T-helper 2 cell (primary cell): ENCODE results near the gene PCDH9.
A peak's percentile ranks its signal among the peaks of the same experiment; 100 is the strongest.

Source experiments
- DNase-seq, 5 experiments: peaks; one replicate each; pipeline versions ENCODE4 v3.0.0 to v3.0.0-alpha.2; 2012 to 2022

Gene PCDH9

DNA sequence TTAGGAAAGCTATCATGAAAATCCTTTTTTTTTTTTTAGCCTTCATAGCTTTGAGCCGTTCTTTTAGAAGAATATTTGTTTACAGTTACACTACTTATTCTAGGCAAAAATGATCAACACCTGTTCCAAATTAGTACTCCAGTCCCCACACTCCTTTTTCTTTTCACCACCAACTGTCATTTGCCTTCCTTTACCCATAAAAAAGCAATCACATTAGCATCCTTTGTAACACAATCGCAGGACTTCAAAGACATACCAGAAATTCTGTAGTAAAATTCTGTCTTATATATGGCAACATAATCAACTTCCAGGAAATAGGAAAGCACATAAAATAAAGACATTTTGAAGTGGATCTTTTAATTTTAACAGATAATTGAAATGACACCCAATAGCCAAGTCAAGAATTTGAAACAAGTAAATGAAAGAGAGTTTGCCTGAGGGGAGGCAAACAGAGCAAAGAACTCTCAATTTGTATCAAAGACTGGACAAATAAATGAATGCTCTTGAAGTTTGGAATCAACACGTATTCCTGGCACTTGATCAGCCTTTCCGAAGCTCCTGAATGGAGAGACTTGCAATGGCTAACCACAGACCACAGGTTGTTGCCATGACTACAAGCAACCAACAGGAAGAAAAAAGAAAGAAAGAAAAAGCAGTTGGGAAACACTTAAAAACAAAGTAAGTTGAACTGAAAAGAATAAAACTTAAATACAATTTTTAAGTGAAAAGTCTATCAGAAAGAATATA, 206.8 kb downstream of the PCDH9 start:
- DNase-seq: no peak

DNA sequence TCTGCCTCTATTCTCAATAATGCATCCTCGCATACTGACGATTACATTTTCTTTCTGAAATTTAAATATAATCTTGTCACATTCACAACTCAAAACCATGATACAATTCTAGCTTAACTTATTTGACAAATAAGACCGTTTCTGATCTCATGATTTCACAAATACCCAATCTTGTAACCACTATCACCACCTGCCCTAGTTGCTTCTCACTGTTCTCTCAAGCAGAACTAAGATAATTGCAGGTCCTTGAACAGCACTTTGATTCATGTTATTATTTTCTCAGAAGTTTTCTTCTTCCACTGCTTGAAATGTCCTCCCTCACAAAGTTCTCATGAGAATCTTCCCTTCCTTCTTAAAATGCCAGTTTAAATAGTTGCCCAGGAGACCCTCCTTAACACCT, 211.4 kb downstream of the PCDH9 start:
- no peak for DNase-seq

DNA sequence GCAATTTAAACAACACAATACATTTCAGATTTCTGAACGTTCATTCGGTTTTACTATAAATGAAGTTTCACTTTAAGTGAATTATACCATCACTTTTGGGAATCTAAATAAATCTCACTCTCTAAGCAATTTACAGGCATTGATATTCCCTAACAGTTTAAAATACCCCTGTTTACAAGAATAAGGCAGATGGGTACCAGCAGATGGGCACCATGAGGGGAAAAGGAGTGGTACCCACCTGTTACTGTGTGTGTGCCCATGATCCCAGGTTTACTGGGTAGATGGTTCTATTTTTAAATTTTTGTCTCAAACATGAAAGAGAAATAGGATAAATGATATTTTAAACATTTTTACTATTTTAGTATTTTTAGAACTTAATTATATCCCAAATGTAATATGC, 212.9 kb downstream of the PCDH9 start:
- DNase-seq: no peak

DNA sequence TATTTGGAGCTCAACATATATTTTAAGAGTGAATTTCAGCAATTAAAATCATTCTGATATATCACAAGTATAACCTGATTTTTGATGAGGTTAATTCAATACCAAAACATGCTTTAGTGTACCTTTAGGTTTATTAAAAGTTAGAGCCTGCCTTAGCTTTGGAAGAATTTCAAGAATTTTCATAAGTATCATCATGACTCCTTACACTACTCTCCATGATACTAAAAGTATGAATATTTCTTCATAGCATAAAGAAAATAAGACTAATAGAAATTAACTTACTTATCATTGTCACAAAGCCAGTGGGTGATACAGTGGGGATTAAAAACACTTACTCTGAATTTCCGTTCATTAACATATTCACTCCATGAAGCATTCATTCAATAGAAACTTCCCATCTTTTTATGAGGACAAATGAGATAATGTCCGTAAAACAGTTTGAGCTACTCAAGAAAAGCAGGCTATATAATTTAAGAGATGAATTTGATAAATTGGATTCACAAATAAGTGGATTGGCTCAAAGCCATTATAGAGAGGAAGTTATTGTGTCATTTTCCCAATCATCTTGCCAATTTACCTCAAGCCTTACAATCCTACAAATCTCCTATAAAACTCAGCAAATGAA, 214.0 kb downstream of the PCDH9 start:
- no peak for DNase-seq

DNA sequence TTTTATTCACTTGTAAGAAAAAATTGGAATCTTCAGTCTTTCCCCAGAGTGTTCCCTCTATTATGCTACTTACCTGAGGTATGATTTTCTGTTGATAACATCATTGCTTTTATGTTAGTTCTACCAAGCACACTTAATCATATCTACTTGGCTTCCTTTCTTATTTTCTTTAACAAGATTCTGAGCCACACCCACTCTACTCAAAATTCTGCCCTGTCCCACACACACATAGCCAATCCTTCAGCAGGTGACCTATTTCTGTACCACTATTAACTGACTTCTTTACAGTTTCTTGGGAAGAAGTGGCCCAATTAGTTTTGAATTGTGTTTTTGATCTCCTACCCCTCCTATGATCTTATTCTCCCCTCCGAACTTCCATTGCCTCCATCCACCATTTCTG, 215.7 kb downstream of the PCDH9 start:
- DNase-seq: no peak

DNA sequence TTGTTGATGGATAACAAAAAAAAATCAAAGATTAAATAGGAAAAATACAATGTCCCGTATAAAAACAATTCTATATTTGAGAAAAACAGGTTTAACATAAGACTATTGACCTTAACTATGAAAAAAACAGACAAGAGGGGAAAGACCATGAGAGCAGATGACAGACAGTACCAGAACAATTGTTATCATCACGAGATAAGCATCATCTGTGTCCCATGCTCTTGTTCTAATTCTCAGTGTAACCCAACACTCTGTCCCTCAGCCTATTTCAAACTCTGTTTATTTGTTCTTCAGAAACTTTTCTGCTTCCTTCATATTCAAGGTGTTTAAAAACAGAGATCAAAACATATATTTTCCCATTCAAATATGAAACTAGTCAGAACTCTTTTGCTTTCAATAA, 216.4 kb downstream of the PCDH9 start:
- DNase-seq: no peak

DNA sequence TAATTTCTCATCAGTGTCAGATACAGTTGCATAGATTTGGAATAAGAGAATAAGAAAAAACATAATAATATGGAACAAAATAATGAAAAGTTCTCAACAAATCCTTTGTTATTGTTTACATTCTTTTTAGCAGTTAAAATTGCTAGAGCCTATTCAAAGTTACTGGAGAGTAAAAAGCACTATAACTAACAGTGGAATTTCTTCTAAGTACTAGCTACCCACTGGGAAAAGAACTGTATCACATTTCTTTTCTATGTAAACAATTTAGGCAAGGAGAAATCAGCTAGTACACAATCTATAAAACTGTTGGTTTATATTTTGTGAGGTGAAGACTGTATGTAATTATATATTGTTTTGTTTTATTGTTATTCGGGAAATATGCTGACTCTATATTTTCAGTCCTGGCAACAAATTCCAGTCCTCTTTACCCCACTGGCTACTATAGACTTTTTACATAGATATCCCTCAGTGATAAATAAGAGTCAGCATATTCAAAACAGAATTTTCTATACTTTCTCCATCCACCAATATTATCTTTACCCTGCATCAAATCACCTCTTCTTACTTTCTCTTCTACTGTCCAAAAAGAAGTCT, 222.0 kb downstream of the PCDH9 start:
- no peak for DNase-seq

DNA sequence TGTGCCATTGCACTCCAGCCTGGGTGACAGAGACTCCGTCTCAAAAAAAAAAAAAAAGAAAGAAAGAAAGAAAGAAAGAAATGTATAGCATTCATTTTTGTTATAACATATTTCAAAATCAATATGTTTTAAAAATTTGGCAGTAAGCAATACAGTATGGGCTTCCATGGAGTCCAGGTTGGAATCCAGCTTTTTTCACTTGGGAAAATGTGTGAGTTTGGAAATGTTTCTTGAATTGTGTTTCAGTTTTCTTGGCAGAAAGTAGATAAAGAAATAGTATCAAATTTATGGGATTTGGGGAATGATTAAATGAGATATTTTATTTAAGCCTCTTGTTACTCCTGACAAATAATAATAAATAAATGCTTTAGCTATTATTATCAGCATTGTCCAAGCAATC, 225.6 kb downstream of the PCDH9 start:
- no peak for DNase-seq

DNA sequence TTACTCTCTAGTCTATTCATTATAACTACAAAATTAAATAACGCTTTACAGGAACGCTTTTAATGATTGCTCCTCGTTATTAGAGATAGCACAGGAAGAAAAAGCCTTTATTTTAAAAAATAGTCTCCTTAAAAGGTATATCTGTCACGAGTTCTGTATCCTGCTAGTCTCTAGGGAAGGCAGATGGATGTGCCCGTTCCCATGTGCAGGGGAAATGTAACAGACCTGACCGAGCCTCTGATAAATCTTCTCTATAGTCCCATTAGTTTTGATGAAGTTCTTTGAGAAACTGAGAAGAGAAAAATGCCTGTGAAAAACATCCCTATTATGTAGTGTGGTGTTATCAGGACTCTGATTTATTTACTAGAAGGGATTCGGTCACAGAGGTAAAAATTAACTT, 226.4 kb downstream of the PCDH9 start:
- DNase-seq: no peak

DNA sequence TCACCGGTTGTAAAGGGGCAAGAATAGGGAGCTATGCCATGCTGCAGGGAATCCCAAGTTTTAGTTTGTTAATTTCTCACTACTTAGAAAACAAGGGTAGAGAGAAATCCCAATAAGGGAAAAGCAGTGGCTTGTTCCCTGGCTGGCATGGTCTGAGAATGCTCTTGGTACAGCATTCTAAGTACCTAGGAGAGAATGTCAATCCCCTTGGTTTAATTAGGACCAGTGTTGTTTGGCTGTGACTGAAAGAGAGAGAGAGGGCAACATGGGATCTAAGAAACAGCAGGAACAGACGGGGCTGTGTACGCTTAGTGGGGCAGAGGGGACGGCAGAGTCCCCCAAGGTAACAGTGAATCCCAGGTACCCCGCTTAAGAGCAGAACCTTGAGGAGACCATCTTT, 228.8 kb downstream of the PCDH9 start:
- no peak for DNase-seq

DNA sequence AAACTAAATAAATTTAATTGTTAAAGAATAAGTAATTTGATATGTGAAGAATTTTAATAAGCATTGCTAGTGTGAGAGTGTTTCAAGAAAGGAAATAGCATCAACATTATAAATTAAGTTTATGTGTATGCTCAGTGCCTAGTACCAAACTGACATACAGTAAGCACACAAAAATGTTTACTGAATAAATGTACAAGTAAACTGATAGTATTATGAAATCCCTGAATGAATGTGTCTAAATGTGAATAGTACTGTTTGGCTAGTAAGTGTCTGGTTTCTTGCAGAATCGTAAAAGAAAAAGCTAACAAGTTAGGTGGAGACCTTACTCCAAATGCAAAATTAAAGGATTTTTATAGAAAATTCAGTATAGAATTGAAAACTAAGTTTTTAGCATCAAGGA, 233.6 kb downstream of the PCDH9 start:
- no peak for DNase-seq

DNA sequence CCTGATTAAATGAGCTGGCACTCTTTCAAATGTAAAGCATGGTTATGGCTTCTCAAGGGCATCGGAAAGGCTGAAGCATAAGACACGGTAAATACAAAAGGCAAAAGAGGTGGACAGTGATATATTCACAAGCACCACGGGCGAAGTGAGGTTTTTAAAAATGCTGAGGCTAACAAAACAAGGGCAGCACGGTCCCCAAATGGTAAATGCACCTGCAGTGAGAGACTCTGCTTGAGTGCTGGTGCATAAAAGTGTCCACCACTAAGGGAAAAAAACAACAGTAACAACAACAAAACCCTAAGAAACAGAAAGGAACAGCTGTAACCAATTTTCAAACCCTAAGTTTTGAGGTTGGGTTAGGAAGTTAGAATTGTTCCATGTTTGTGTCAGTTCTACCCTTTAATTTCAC, 234.9 kb downstream of the PCDH9 start:
- DNase-seq: no peak

DNA sequence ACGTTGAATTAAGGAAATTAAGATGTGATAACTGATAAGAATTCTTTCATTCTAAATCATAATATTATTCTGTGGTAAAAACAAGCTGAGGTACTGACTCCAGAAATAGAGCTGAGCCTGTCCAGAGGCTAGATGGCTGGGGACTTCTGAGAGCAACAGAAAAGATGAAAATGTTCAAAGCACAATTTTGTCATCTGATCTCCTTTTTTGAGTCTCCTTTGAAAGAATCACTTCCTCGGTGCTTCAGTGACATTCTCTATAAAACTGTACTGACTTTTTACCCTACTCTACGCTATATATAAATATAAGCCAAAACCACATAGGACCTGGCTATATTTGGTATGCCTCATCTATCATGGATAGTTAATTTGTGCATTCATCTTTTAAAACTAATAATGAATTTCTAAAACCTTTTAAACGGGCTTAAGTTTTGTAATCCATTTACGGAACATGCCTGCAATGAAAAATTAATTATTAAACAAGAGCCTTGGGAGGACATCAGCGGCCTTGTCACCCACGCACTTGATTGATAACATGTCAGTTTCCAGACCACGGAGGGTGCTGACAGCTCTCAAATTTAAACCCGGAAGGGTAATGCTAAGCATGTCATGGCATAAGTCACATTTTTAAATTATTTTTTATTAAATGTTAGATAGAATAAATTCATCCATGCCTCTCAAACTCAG, 235.5 kb downstream of the PCDH9 start:
- no peak for DNase-seq

DNA sequence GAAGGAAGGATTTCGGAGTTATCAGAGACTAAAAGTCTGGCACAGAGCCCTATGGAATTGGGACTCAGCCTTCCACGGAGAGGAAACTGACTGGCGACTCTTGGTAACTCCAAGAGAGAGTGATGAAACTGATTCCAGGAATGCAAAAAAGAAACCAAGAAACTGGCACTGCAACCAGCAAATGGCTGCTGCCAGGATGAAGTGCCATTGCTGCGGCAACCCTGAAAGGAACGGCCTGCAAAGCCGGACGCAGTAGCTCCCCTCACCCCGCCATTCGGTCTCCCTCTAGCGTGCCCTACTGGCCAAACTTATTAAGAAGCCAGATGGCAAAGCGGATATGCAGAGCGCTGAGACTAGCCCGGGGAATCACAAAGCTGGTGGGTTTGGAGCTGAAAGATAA, 236.0 kb downstream of the PCDH9 start:
- peak in 1 of 5 experiments; percentile 8 for DNase-seq

DNA sequence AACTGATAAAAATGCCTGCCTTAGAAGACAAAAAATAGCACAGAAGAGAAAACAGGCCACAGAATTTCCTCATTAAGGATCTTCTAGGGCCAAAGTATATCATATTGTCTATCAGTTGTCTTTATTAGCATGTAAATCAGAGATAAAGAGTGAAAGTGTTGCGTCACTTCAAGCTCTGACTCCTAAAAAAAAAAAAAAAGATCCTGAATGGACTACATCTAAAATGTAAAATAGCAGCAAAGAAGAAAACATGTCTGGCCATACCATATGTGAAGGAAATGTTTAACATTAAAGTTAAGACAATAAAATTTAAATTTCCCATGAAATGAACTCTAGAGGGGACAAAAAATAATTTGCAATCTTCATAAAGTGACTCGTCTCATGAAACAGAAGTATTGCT, 237.4 kb downstream of the PCDH9 start:
- no peak for DNase-seq

DNA sequence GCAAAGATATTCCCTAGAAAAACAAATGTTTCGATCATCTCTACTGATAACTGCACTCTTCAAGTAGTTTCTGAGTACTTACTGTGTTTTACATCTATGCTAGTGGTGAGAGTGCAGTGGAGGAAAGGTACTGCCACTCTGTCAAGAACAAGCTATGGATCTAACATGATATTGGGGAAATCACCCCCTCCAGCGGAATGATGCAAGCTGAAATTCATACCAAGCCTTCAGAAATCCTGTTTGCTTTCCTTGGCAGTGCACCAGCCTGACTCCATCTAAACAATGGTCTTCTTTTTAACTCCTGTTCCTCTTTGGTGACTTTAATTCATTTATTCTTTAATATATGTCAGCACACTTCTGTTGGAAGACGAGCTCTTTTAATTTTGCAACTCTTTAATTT, 238.0 kb downstream of the PCDH9 start:
- DNase-seq: no peak

DNA sequence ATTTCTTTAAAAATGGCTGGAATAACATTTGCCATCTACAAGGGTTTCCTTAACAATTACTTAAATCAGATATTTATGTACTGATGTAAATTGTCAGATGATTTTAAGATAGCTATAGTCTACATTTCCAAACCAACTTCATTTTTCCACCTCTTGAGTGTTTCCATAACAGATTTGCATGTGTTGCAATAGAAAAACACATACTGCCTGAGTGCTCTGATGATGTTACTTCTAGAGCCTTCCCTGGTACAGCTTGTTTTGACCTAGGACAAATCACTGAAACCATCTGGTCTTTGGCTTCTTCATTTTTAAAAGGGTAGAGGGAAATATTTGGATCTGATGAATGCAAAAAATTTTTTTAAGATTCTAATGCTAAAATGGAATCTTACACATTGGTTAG, 245.9 kb downstream of the PCDH9 start:
- no peak for DNase-seq

DNA sequence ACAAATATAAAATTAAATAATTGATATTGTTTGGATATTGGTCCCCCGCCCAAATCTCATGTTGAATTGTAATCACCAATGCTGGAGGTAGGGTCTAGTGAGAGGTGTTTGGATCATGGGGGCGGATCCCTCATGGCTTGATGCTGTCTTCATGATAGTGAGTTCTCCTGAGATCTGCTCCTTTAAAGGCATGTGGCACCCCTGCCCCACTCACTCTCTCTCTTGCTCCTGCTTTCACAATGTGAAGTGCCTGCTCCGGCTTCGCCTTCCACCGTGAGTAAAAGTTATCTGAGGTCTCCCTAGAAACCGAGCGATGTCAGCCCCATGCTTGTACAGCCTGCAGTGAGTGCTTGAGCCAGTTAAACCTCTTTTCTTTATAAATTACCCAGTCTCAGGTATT, 248.2 kb downstream of the PCDH9 start:
- no peak for DNase-seq

DNA sequence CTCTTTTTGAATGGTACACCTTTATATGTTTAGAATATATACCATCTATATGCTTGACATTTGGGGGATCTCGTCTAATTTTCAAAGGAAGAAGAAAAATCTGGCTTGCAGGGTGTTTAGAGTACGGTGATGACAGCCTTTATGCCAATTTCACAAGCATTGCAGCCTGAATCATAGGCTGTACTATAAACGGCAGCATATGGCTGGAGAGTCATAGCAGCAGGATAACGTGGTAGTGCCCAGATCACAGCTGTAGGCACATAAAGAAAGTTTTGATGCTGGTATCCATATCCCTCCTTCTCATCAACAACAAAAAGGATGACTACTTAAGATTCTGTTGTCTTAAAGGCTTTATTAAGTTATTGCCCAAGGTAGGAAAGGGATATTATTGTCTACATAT, 253.0 kb downstream of the PCDH9 start:
- DNase-seq: no peak

DNA sequence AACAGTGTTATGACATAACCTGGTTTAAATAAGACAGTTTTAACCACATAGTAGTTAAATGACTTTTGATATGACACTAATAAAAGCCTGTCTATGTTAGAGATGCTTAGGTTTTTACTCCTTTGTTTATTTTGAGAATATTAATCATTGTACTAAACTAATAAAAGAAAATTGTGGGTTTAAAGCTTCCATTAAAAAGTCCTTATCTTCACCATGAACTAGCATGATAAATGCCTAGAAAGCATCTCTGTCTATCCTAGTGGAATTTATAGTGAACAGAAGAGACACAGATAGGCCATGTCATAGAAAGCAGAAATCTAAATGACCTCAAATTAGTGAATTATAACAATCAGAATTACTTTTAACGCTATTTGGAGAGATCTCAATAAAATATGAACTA, 255.2 kb downstream of the PCDH9 start:
- no peak for DNase-seq

DNA sequence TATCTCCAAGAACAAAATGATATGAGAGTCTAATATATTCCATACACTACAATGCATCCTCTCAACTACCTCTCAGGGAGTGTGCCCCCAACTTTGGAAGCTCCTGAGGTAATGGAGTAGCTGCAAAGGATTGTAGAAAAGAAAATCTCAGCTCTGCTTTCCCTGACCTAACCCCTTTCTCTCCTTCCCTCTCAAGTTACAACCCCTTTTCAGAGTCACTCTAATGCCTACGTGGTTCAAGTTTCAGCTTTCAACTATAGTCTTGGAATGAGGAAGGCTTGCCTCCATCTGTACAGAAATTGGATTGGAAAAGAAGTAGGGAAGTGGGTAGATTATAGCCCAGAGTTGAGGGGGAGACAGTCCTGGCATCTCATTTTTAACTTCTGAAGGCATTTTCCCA, 256.0 kb downstream of the PCDH9 start:
- no peak for DNase-seq

DNA sequence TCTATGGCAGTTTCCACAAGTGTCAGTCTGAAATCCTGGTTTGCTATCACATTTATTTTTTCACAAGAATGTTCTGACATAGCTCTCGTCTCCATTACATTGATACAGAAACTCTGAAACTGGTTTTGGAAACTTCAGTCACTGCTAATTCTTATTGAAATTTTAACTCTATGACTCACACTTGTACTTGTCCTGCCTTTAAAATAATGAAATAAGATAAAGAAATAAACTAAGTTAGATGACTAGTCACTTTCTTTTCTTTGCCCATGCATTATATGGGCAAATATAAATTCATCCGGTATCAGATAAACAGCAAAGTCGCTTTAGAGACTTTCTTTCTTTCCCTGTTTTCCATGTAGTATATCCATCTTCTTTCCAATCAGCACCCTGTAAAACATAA, 257.5 kb downstream of the PCDH9 start:
- no peak for DNase-seq

DNA sequence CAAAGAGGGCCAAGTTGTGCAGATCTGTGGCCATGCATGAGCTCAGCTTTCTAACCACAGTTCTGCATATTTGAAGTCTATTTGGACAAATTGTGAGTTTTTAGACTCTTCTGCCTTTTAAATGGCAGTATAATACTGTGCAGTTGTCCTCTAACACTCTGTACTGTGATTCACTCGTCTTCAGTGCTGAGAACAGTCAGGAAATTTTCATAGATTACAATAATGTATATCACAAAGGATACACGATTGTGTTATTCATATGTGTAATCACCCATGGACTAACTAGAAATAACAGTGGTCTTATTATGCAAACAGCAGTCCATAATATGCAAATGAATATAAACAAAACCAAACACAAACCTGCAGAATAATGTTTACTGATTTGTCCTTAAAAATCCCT, 259.1 kb downstream of the PCDH9 start:
- DNase-seq: no peak

DNA sequence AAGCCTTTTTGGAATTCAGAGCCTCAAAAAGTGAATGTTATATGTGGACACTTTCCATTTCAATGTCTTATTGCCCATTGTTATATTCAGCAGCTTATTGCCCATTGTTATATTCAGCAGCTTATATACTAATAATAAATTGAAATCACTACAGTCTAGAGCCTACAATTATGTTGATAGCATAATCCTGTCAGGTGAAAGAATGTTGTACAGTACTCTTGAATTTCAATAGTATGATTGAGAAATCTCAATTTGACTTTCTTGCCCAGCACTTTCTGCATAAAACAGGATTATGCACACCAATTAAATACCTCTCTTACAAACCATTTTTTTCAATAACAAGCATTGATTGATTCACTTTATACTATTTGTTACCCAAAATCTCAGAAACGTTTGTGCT, 260.8 kb downstream of the PCDH9 start:
- no peak for DNase-seq
